ENCODE data around the gene INTS6.
"Not testable (repeated sequence)": the region's sequence is repeated elsewhere in the genome, so short reads cannot be mapped to it uniquely, and the experiment has no call there.

The INTS6 gene

GRCh38 chr13:51455532-51455931, 2.7 kb upstream of the INTS6 start:
- DNase-seq = no peak

DNA sequence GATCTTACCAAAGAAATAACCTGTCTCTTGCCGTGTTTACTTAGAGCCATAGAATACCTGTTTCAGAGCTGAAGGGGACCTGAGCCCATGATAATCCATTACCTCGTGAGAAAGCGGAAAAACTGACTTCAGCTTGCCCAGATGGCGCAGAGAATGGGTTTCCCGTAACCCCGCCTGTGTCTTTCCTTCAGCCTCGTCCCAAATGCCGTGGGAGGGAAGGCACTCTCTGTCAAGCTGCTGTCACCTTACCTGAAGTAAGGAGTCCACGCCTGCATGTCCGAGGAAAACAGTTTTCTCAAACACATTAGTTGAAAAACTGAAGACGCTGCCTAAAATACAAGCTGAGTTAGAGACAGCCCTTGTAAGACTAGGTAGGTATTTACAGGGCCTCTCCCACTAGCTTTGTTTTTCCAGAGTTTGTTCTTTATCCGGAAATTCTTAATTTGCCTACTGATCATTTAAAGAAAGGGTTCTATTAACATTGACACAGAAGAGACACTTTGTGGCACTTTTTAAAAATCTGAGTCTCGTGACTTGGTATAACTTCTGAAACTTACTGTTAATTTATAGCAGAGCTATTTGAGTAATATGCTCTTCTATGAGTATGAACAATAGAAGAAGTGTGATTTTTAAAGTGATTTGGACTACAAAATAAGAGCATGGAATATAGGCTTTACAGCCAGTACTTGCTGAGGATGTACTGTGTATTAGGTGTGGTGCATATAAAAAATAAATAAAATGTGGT, 1.3 kb upstream of the INTS6 start:
- no peak for DNase-seq

DNA sequence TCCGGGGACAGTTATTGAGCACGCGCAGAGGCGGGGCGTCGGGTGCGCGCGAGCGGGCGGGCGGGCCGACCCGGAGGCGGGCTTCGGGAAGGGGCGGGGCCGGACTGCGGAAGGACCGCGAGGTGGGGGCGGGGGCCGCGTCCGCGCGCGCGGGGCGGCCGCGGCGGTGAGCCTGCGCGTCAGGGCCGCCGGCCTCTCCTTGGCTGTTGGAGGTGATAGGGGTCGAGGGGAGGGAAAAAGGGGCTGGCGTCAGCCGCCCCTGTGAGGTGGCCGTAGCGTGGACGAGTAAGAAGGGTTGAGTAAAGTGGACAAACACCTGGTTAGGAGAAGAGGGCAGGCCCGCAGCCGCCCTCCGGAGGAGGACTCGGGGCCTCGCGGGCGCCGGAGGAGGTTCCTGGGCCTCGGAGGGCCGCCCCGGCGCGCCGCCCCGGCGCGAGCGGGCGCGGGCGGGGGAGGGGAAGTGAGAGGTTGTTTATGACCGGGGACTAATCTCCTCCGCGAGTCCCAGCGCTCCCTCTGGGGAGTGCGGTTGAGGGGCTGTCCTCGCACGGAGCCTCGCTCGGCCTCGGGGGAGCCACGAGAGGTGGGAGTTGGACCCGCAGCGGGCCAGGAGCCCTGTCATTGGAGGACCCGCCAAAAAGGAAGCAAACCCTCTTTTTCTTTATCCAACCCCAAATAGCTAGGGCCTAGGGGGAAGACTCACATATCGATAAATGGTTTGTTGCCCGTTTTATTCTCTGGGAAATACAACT, 547 bp upstream of the INTS6 start:
- DNase-seq = peak; percentile 69 to 74

DNA sequence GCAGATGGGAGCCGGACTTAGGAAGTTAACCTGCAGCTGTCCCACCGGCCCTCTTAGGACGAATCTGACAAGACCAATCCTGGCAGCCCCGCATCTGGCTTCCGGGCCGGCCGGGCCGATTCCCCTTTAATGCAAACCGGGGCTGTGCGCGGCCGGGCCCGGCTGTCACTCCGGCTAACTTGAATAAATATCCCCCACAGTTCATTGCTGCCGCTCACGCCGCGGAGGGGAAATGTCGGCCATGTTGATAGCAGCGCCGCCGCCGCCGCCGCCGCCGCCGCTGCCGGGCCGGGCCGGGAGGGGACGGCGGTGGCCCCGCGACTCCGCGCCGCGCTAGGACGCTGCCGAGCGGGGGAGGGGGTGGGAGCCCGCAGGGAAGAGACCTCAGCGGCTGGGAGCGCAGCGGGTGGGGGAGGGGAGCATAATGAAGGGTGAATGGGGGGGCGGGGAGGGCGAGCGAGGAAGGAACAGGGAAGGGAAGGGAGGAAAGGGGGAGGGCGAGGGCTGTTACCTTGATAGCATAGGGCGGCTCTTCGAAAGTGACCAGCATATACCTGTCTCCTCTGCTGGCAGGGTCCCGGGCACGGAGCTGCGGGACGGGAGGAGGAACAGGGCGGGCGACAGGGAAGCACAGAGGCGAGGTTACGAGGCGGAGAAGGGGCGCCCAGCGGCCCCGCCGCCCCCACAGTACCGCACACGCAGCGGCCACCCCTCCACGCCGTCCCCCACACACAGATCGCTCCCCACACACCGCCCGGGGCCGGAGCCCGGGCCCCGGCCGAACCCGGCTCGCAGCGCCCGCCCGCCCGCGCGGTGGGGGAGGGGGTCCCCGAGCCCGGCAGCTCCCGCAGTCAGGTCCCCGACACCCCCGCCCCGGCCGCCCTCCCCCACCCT, 1.1 kb downstream of the INTS6 start:
- peak; percentile 37 to 63 for DNase-seq

GRCh38 chr13:51451134-51451466, 1.7 kb downstream of the INTS6 start:
- DNase-seq = no peak

- no peak for DNase-seq
These were observed 3.8 kb downstream of the INTS6 start for GRCh38 chr13:51449018-51449417.

DNA sequence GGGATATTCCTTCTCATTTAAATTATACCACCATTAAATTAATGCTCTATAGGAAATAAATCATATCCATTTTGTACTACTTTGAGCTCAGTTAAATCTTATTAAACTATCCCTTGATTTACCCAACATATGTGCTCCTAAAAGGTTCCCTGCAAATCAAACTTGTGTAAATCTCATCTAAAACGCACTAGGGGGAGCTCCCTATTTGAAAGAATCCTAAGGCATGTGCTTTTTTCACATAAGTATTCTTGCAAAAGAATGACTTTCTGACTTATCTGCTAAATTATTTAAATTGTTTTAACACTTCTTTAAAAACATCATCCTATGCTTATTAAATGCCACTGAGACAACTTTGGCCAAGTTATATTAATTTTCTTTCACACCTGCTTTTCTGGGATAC, 7.9 kb downstream of the INTS6 start:
- peak; percentile 3 to 9 for DNase-seq

DNA sequence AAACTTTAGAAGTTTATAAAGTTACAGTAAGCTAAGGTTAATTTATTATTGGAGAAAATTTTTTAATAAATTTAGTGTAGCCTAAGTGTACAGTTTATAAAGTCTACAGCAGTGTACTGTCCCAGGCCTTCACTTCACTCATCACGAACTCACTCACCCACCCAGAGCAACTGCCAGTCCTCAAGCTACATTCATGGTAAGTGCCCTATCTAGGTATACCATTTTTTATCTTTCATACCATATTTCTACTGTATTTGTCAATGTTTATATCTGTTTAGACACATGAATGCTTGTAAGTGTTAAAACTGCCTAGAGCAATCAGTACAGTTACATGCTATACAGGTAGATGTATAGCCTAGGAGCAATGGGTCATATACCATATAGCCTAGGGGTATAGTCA, 12.5 kb downstream of the INTS6 start:
- no peak for DNase-seq

- DNase-seq = no peak
These were observed 15.2 kb downstream of the INTS6 start for GRCh38 chr13:51437550-51438127.

- DNase-seq = peak in 1 of 2 experiments; percentile 33
These were observed 17.7 kb downstream of the INTS6 start for GRCh38 chr13:51435002-51435578.

GRCh38 chr13:51432576-51432975, 20.3 kb downstream of the INTS6 start:
- DNase-seq = no peak

GRCh38 chr13:51426982-51427381, 25.9 kb downstream of the INTS6 start:
- no peak for DNase-seq

GRCh38 chr13:51425410-51426042, 27.3 kb downstream of the INTS6 start:
- no peak for DNase-seq

DNA sequence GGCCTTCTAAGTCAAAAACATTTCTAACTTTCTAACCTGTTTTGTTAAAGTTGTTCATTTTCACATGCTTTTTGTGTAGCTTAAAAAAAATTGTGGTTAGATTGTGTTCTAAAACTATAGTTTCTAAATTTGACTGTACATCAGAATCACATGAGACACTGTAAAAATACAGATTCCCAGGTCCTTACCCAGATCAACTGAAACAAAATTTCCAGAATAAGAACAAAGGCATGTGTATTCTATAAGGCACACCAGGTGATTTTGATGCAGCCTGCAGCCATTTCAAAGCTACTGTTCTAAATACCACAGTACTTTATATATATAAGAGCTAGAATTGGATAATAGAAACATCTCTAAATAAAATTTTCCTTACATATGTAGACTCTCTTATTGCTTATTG, 29.1 kb downstream of the INTS6 start:
- no peak for DNase-seq

- DNase-seq = no peak
These were observed 30.4 kb downstream of the INTS6 start for GRCh38 chr13:51422484-51422883.

GRCh38 chr13:51420681-51421490, 31.9 kb downstream of the INTS6 start:
- no peak for DNase-seq

GRCh38 chr13:51419001-51419636, 33.7 kb downstream of the INTS6 start:
- DNase-seq = no peak

GRCh38 chr13:51417716-51418115, 35.1 kb downstream of the INTS6 start:
- no peak for DNase-seq

DNA sequence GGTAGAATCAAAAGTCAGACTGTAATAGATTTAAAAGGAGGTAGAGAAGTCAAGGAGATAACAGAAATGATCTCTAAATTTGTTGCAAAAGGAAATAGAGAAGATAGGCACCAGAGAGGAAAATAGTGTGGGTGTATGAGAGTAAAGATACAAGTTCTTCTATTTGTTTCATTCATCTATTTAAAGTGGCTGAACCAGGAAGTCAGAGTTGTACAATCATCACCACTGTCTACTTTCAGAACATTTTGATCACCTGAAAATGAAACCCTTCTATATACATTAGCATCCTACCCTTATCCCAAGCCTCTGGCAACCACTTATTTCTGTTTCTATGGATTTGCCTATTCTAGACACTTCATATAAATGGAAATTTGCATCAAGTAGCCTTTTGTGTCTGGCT, 36.7 kb downstream of the INTS6 start:
- DNase-seq = no peak

DNA sequence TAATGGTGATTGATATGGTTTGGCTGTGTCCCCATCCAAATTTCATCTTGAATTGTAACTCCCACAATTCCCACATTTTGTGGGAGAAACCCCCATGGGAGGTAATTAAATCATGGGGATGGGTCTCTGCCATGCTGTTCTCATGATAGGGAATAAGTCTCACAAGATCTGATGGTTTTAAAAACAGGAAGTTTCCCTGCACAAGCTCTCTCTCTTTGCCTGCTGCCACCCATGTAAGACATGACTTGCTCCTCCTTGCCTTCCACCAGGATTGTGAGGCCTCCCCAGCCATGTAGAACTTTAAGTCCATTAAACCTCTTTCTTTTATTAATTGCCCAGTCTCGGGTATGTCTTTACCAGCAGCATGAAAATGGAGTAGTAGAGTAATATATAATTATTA, 37.5 kb downstream of the INTS6 start:
- DNase-seq = not testable (repeated sequence)

DNA sequence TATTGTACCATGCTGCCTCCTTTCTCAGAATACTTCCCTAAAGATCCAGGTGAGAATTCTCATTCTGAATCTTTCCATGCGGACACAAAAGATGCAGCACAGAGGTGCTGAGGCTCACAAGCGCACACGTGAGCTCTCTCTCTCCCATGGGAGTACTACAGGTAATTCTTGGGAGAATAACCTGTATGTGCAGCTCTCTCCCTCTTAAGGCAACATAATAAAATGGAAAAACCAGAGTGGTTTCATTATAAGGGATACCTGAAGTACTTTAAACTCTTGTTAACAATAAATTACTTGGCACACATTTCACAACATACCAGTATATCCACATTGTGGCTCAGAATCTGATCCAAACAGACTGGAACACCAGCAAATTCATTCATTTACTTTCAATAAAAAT, 40.4 kb downstream of the INTS6 start:
- no peak for DNase-seq
